ENCODE results near the gene ZNF774. TPM values are rescaled to one million over a fixed set of nuclear protein-coding genes. Genes with fewer than 3 reads are reported as not detected.

The ZNF774 gene
- total RNA-seq, 3 donors from 2014 or later, result 2.6 to 7.6 (median 4.6) TPM

DNA sequence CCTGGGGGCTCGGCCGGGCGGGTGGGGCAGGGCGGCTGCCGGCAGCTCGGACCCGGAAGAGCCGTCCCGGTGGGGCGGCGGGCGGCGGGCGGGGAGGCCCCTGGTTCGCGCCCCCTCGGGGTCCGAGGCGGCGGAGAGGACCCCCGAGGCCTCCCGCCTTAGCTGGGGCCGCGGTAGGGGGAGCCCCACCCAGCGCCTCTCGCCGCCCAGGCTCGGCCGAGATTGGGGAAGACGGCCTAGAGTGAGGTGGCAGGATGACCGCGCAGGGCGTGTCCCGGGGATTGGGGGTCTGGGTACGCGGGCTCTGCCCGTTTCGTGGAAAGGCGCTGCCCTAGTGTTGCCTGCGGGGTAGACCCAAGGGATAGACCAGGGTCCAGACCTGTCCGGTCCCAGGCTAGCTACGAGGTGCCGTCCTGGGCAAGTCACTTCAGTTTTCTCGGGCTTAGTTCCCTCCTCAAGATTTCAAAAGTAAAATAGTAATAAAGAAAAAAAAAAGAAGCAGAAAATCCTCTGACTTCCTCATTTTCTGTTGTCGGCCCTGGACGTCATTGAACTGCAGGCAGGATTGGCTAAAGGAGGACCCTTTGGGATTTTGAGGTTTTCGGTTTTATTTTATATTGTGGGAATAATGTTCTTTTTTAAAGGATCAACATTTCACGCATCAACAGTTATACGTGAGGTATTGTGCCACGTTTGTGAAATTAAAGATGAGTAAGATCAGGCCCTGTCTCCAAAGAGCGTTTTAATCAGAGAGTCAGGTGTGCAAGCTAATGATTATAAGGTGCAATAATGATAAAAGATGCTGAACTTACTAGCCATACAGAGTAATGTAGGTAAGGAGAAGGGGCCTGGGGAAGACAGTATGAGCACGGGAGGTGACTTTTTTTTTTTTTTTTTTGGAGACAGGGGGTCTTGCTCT lies 36.6 kb downstream of the ZNF774 start:
- Histone ChIP-seq H3K4me1 (no peaks in the 10 kb centered on the region), H3K27me3 (no peaks in the 10 kb centered on the region), H3K36me3 (no peaks in the 10 kb centered on the region), H3K27ac (peak overlapping the region; percentile 98 to 100), H3K9me3 (no peaks in the 10 kb centered on the region), H3K4me3 (peak overlapping the region; percentile 76 to 98 (median 88))
- DNase-seq (ENCODE audit: low spot score in 2 of 2), result peak; percentile 57 to 69
- intact Hi-C loops (cut with DNase I; ENCODE audit: low total_unique reads), result no loop called here
- no peak for TF ChIP-seq POLR2A (IDR thresholded peaks at IDR 0.05)
- TF ChIP-seq, protein P1, sequence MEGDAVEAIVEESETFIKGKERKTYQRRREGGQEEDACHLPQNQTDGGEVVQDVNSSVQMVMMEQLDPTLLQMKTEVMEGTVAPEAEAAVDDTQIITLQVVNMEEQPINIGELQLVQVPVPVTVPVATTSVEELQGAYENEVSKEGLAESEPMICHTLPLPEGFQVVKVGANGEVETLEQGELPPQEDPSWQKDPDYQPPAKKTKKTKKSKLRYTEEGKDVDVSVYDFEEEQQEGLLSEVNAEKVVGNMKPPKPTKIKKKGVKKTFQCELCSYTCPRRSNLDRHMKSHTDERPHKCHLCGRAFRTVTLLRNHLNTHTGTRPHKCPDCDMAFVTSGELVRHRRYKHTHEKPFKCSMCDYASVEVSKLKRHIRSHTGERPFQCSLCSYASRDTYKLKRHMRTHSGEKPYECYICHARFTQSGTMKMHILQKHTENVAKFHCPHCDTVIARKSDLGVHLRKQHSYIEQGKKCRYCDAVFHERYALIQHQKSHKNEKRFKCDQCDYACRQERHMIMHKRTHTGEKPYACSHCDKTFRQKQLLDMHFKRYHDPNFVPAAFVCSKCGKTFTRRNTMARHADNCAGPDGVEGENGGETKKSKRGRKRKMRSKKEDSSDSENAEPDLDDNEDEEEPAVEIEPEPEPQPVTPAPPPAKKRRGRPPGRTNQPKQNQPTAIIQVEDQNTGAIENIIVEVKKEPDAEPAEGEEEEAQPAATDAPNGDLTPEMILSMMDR (IDR thresholded peaks at IDR 0.05), result peak in 1 of 3 donors; percentile 11

DNA sequence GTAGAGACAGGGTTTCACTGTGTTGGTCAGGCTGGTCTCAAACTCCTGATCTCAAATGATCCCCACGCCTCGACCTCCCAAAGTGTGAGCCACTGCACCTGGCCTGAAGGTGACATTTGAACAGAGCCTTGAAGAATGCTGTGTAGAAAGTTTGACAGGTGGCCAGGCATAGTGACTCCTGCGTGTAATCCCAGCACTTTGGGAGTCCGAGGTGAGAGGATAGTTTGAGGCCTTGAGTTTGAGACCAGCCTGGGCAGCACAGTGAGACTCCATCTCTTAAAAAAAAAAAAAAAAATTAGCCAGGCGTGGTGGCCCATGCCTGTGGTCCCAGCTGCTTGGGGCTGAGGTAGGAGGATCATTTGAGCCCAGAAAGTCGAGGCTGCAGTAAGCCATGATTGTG lies 37.4 kb downstream of the ZNF774 start:
- Histone ChIP-seq H3K4me3 (peak overlapping the region; percentile 76 to 98 (median 88)), H3K9me3 (no peaks in the 10 kb centered on the region), H3K4me1 (no peaks in the 10 kb centered on the region), H3K27me3 (no peaks in the 10 kb centered on the region), H3K36me3 (no peaks in the 10 kb centered on the region), H3K27ac (peak overlapping the region; percentile 50 to 100)
- intact Hi-C loops (cut with DNase I; ENCODE audit: low total_unique reads), result no loop called here
- no peak for DNase-seq (ENCODE audit: low spot score in 2 of 2)
- no peak for TF ChIP-seq POLR2A (IDR thresholded peaks at IDR 0.05)

DNA sequence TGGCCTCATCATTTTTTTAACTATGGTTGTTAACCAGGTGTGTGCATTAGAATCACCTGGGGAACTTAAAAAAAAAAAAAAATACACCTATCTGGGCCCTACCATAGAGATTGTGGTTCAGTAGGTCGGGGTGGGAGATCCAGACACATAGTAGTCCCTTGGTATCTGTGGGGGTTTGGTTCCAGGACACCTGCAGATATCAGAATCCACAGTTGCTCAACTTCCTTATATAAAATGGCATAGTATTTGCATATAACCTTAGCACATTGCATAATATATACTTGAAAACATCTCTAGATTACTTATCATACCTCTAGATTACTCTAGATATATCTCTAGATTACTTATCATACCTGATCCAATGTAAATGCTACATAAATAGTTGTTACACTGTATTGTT lies 41.0 kb downstream of the ZNF774 start:
- no peak for DNase-seq (ENCODE audit: low spot score in 2 of 2)
- no peak overlapping the region for H3K27ac ChIP-seq
- H3K9me3 ChIP-seq, result no peaks in the 10 kb centered on the region
- TF ChIP-seq POLR2AphosphoS5 (IDR thresholded peaks at IDR 0.05), result no peak
- no peak for TF ChIP-seq POLR2A (IDR thresholded peaks at IDR 0.05)
- TF ChIP-seq, protein P1 (IDR thresholded peaks at IDR 0.05), result no peak
- H3K36me3 ChIP-seq, result no peaks in the 10 kb centered on the region
- no peaks in the 10 kb centered on the region for H3K27me3 ChIP-seq
- intact Hi-C loops (cut with DNase I; ENCODE audit: low total_unique reads), result no loop called here
- H3K4me1 ChIP-seq, result peaks cover 0 to 4% of the 10 kb centered on the region in 2 donors
- H3K4me3 ChIP-seq, result no peak overlapping the region

DNA sequence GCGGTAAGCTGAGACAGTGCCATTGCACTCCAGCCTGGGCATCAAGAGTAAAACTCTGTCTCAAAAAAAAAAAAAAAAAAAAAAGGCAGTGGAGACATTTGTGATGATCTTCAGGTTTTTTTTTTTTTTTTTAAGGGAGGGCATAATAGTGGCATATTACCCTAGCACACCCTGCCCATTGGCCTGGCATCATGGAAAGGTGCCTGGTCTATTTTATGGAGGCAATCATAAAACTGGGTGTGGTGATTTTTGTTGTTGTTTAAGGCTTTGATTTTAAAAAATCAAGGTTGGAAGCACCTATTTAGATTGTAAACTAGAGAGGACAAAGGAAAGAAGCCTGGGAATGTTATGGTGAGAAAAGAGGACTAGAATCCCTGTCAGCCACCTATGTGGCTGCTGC lies 42.0 kb downstream of the ZNF774 start:
- Histone ChIP-seq H3K27ac (peak overlapping the region; percentile 66 to 77), H3K4me1 (peaks cover 0 to 4% of the 10 kb centered on the region in 2 donors), H3K27me3 (no peaks in the 10 kb centered on the region), H3K4me3 (no peak overlapping the region), H3K9me3 (no peaks in the 10 kb centered on the region), H3K36me3 (no peaks in the 10 kb centered on the region)
- no peak for DNase-seq (ENCODE audit: low spot score in 2 of 2)
- intact Hi-C loops (cut with DNase I; ENCODE audit: low total_unique reads), result no loop called here
- TF ChIP-seq POLR2A (IDR thresholded peaks at IDR 0.05), result no peak
- TF ChIP-seq, protein P1 (IDR thresholded peaks at IDR 0.05), result no peak
- no peak for TF ChIP-seq POLR2AphosphoS5 (IDR thresholded peaks at IDR 0.05)

DNA sequence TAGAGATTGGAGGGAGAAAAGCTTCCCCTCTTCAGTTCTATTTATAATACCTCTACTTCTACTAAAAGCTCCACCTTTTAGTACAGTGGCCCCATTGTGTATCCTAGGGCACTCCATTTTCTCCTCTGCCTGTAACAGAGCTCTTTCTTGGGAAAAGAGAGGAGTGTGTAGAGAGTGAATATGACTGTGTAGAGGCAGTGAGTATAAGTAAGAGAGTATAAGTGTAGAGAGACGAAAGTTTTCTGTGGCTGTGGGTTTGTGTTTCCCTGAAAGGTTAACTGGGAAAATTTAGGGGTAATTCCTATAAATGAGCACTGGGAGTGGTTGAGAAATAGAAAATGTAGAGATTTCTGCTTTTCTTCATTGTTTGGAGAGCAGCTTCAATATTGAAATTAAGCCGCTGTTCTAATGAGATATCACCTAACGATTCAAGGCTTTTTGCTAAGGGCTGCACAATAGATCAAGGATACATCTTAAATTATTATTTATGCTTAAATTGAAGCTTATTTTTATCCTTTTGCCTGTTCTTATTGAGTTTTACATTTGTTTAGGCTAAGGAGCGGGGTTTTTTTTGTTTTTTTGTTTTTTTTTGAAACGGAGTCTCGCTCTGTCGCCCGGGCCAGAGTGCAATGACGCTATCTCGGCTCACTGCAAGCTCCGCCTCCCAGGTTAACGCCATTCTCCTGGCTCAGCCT lies 42.8 kb downstream of the ZNF774 start:
- no peaks in the 10 kb centered on the region for H3K27me3 ChIP-seq
- H3K36me3 ChIP-seq, result no peaks in the 10 kb centered on the region
- no peak overlapping the region for H3K4me3 ChIP-seq
- peak overlapping the region; percentile 66 to 77 for H3K27ac ChIP-seq
- H3K4me1 ChIP-seq, result peaks cover 0 to 4% of the 10 kb centered on the region in 2 donors
- DNase-seq (ENCODE audit: low spot score in 2 of 2), result no peak
- H3K9me3 ChIP-seq, result no peaks in the 10 kb centered on the region
- intact Hi-C loops (cut with DNase I; ENCODE audit: low total_unique reads), result no loop called here
- TF ChIP-seq, protein P1 (IDR thresholded peaks at IDR 0.05), result no peak
- TF ChIP-seq POLR2A (IDR thresholded peaks at IDR 0.05), result no peak
- no peak for TF ChIP-seq POLR2AphosphoS5 (IDR thresholded peaks at IDR 0.05)

Data from breast epithelium (tissue), 4 donors.